CD4-positive, alpha-beta T cell (primary cell): Measurements from ENCODE around the gene GAS6. TPM values are rescaled to one million over a fixed set of nuclear protein-coding genes. Genes with fewer than 3 reads are reported as not detected.

Source experiments
- ATAC-seq: fragments of 200-7000 bp; cut with Tn5 transposase; one replicate; pipeline ENCODE4 v1.10.0; 2022; ENCODE audit warnings: mild to moderate bottlenecking; ENCODE audit not compliant: poor library complexity
- CTCF ChIA-PET: fragments of 350-600 bp; sonication (Branson Sonifier 250); formaldehyde crosslinking; loops from one replicate; lab custom pipeline; 2021; ENCODE audit warnings: antibody characterized with exemption, inconsistent platforms; lab: Charles Lee
- POLR2A ChIA-PET: fragments of 350-600 bp; sonication (Branson Sonifier 250); formaldehyde crosslinking; loops from one replicate; lab custom pipeline; 2021; ENCODE audit warnings: antibody characterized with exemption, inconsistent platforms; lab: Charles Lee
- DNase-seq, 14 experiments: peaks; one replicate each; pipeline ENCODE4 v3.0.0-alpha.2; 2013 to 2020; ENCODE audit warnings: mixed read lengths in 2 of 14
- H3K27ac ChIP-seq, 2 donors: one replicate each; pipeline versions ENCODE4 v1.5.1 to v1.7.0; 2013; ENCODE audit warnings: low read length in 2 of 2, low read depth in 1 of 2, mild to moderate bottlenecking in 1 of 2
- H3K27me3 ChIP-seq, 2 experiments: 1 replicate in 1 of 2; 2 replicates in 1 of 2; pipeline versions ENCODE4 v1.6.1 to v1.7.0; 2013; ENCODE audit warnings: low read length in 2 of 2, control low read depth in 1 of 2, mild to moderate bottlenecking in 1 of 2, moderate library complexity in 1 of 2; ENCODE audit not compliant: insufficient read depth in 2 of 2, control insufficient read depth in 1 of 2
- H3K36me3 ChIP-seq: one replicate; pipeline ENCODE4 v1.6.1; 2013; ENCODE audit warnings: low read length, control low read depth; ENCODE audit not compliant: insufficient read depth
- H3K4me1 ChIP-seq: one replicate; pipeline ENCODE4 v1.6.1; 2013; ENCODE audit warnings: low read length, control low read depth; ENCODE audit not compliant: insufficient read depth
- H3K4me3 ChIP-seq: one replicate; pipeline ENCODE4 v1.5.1; 2013; ENCODE audit warnings: mild to moderate bottlenecking, low read length, moderate library complexity
- H3K9me3 ChIP-seq, 2 experiments: 1 replicate in 1 of 2; 2 replicates in 1 of 2; pipeline versions ENCODE4 v1.6.1 to v1.7.0; 2013; ENCODE audit warnings: low read length in 2 of 2, mild to moderate bottlenecking in 2 of 2, control low read depth in 1 of 2, moderate library complexity in 1 of 2; ENCODE audit not compliant: control insufficient read depth in 1 of 2, insufficient read depth in 1 of 2
- H3K27ac Mint-ChIP-seq: one replicate; pipeline ENCODE4 v1.8.0; 2020; ENCODE audit warnings: mixed read lengths
- H3K27me3 Mint-ChIP-seq: one replicate; pipeline ENCODE4 v1.8.0; 2021; ENCODE audit warnings: mixed read lengths
- H3K36me3 Mint-ChIP-seq: one replicate; pipeline ENCODE4 v1.8.0; 2021; ENCODE audit warnings: low read depth, mixed read lengths
- H3K4me1 Mint-ChIP-seq: one replicate; pipeline ENCODE4 v1.8.0; 2021; ENCODE audit warnings: low read depth, mixed read lengths
- H3K4me3 Mint-ChIP-seq: one replicate; pipeline ENCODE4 v1.8.0; 2020; ENCODE audit warnings: mild to moderate bottlenecking, mixed read lengths
- H3K9me3 Mint-ChIP-seq: one replicate; pipeline ENCODE4 v1.8.0; 2020; ENCODE audit warnings: mixed read lengths
- intact Hi-C, 2 experiments: fragments of 100-400 bp; cut with DNase I in 1 of 2; cut with micrococcal nuclease in 1 of 2; formaldehyde crosslinking; loops; one replicate each; pipeline versions ENCODE4 v1.15.1 to v1.9.0; 2023 to 2025; cut with DNase I, micrococcal nuclease
- total RNA-seq, 174 experiments: library from RNA in 2 of 174; stranded (reverse) in 2 of 174; gene quantifications; one replicate each; pipeline ENCODE4 v1.2.3 and lab custom pipeline; 2021 to 2026
- TF ChIP-seq, protein P1 (sequence below): fragments of 200-600 bp; IDR thresholded peaks from one replicate; pipeline ENCODE4 v1.8.0; 2022; ENCODE audit warnings: antibody characterized with exemption, mild to moderate bottlenecking

GAS6 gene
- total RNA-seq, 2 experiments from 2014 or later, result 0.52 to 1.0 TPM

DNA sequence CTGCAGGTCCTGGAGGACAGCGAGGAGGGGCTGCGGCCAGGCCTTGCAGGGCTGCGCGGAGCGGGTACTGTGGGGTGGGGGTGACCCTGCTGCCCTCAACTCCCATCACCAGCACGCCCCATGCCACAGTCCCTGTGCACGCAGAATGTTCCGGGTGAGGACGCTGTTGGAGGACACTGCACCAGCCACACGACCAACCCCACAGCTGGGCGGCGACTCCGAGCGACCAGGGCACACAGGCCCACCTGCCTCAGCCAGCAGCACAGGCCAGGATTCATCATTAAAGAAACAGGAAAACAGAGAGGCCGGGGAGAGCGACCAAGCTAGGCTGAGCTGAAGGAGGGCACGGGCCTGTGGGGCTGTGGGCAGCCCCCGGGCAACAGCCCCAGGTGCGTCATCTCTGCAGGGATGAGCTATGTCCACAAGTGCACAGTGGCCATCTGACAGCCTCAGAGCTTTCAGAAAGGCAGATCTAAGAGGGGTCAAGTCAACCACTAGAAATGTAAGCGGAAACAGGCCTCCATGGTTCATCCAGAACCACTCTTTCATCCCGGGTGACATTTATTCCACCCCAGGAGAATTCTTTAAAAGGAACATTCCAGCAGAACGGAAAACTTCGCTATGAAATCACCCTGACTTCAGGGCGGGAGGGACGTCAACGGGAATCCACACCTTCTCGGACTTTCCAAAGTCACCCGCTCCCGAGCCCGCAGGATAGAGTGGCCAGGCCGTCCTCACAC is 1.5 kb downstream of the GAS6 start:
- ATAC-seq (no peak), DNase-seq (peak in 1 of 14 experiments; percentile 11)
- H3K36me3 ChIP-seq, result no peaks in the 10 kb centered on the region
- CTCF ChIA-PET, result no interaction called here
- no peak overlapping the region for H3K27ac Mint-ChIP-seq
- intact Hi-C loops, result no loop called here
- H3K4me3 Mint-ChIP-seq, result peak overlapping the region; percentile 85
- H3K36me3 Mint-ChIP-seq, result no peaks in the 10 kb centered on the region
- no peaks in the 10 kb centered on the region for H3K9me3 Mint-ChIP-seq
- POLR2A ChIA-PET, result interaction anchor here (1.4 kb wide), 1 partner anchor 16 kb away, joined by 4 read pairs; no protein-coding TSS in a partner anchor
- H3K27ac ChIP-seq, result no peak overlapping the region
- peaks cover 57% of the 10 kb centered on the region for H3K27me3 Mint-ChIP-seq
- peaks cover 0 to 14% of the 10 kb centered on the region in 2 experiments for H3K9me3 ChIP-seq
- TF ChIP-seq, protein P1, sequence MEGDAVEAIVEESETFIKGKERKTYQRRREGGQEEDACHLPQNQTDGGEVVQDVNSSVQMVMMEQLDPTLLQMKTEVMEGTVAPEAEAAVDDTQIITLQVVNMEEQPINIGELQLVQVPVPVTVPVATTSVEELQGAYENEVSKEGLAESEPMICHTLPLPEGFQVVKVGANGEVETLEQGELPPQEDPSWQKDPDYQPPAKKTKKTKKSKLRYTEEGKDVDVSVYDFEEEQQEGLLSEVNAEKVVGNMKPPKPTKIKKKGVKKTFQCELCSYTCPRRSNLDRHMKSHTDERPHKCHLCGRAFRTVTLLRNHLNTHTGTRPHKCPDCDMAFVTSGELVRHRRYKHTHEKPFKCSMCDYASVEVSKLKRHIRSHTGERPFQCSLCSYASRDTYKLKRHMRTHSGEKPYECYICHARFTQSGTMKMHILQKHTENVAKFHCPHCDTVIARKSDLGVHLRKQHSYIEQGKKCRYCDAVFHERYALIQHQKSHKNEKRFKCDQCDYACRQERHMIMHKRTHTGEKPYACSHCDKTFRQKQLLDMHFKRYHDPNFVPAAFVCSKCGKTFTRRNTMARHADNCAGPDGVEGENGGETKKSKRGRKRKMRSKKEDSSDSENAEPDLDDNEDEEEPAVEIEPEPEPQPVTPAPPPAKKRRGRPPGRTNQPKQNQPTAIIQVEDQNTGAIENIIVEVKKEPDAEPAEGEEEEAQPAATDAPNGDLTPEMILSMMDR, result no peak
- peaks cover 14% of the 10 kb centered on the region for H3K4me1 ChIP-seq
- peaks cover 12% of the 10 kb centered on the region for H3K4me1 Mint-ChIP-seq
- peaks cover 36% of the 10 kb centered on the region in 2 experiments for H3K27me3 ChIP-seq
- peak overlapping the region; percentile 46 for H3K4me3 ChIP-seq

DNA sequence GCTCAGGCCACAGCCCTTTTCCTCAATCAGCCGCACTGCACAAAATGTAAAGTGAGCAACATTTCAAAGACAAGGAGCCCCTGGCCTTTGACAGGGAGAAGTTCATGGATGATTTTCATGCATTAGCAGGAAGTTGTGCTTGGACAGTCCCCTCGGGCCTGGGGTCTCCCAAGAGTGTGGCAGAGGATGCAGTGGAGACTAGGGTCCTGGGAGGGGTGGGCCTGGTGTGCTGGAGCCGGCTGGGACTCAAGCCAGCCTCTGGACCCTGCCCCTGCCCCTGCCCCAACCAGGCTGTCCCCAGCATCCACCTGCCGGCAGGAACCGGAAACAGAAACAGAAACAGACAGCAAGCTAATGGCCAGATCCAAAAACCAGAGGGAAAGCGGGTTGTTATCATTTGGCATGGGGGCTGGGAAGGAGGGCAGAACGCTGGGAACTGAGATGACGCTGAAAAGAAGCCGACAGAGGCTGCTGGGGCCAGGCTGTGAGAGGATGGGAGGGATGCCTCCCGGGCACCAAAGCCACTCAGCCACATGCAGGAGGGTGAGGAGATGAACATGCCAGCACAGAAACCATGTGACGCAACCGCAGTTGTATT is 2.3 kb downstream of the GAS6 start:
- Histone ChIP-seq H3K36me3 (no peaks in the 10 kb centered on the region), H3K4me1 (peaks cover 14% of the 10 kb centered on the region), H3K9me3 (peaks cover 0 to 14% of the 10 kb centered on the region in 2 experiments), H3K27ac (no peak overlapping the region), H3K4me3 (no peak overlapping the region), H3K27me3 (peaks cover 33% of the 10 kb centered on the region in 2 experiments)
- TF ChIP-seq, protein P1, result no peak
- H3K9me3 Mint-ChIP-seq, result no peaks in the 10 kb centered on the region
- H3K4me1 Mint-ChIP-seq, result peaks cover 12% of the 10 kb centered on the region
- H3K27me3 Mint-ChIP-seq, result peaks cover 54% of the 10 kb centered on the region
- no peaks in the 10 kb centered on the region for H3K36me3 Mint-ChIP-seq
- peak in 1 of 14 experiments; percentile 2 for DNase-seq
- H3K27ac Mint-ChIP-seq, result no peak overlapping the region
- intact Hi-C loops, result no loop called here
- CTCF ChIA-PET, result no interaction called here
- POLR2A ChIA-PET, result interaction anchor here (1.4 kb wide), 1 partner anchor 15 kb away, joined by 4 read pairs; no protein-coding TSS in a partner anchor
- ATAC-seq, result no peak
- H3K4me3 Mint-ChIP-seq, result peak overlapping the region; percentile 74

DNA sequence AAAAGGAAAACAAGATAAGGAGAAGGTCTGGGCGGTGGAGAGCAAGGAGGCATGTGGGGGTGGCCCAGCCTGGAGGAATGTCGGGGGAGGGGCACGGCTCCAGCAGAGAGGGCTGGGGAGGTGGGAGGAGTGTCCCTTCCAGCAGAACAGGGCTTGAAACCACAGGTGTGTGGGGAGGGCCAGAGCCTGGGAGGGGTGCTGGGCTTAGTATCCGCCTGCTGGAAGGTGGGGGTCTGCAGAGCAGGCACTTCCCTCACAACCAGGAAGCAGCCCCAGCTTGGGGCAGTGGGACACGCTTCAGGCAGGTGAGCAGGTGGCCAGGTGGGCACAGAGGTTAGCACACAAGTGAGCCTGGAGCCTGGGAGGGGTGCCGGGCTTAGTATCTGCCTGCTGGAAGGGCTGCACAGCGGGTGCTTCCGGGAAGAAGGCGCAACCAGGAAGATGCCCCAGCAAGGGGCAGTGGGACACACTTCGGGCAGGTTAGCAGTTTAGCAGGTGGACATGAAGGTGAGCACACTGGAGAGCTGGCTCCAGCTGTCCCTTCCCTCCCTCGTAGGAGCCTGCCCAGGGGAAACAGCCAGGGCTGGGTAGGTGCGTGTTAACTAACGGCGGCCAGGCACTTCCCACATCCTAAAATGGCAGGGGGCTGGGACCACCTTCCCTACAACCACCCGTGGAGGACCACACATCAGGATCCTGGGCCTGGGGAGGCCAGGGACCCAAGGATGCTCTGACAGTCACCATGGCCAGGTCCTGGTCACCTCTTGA is 3.0 kb downstream of the GAS6 start:
- no peak overlapping the region for H3K27ac ChIP-seq
- TF ChIP-seq, protein P1, result no peak
- H3K4me1 ChIP-seq, result peaks cover 14% of the 10 kb centered on the region
- Mint-ChIP-seq H3K27ac (no peak overlapping the region), H3K36me3 (no peaks in the 10 kb centered on the region), H3K4me3 (peak overlapping the region; percentile 32), H3K27me3 (peaks cover 52% of the 10 kb centered on the region), H3K4me1 (peaks cover 12% of the 10 kb centered on the region), H3K9me3 (no peaks in the 10 kb centered on the region)
- intact Hi-C loops, result no loop called here
- peaks cover 0 to 17% of the 10 kb centered on the region in 2 experiments for H3K9me3 ChIP-seq
- no peak for ATAC-seq
- H3K27me3 ChIP-seq, result peaks cover 28% of the 10 kb centered on the region in 2 experiments
- peak in 1 of 14 experiments; percentile 8 for DNase-seq
- H3K36me3 ChIP-seq, result no peaks in the 10 kb centered on the region
- CTCF ChIA-PET, result no interaction called here
- POLR2A ChIA-PET, result no interaction called here
- no peak overlapping the region for H3K4me3 ChIP-seq
